GM19467 (cell line): ENCODE data around the gene TMEM45A.
"Not testable (repeated sequence)": the region's sequence is repeated elsewhere in the genome, so short reads cannot be mapped to it uniquely, and the experiment has no call there.

Source experiments
- ATAC-seq: cut with Tn5 transposase; IDR thresholded peaks from one replicate; pipeline ENCODE4 v1.9.1; 2021; ENCODE audit warnings: mild to moderate bottlenecking, moderate library complexity; ENCODE audit not compliant: unreplicated experiment

The TMEM45A gene

DNA sequence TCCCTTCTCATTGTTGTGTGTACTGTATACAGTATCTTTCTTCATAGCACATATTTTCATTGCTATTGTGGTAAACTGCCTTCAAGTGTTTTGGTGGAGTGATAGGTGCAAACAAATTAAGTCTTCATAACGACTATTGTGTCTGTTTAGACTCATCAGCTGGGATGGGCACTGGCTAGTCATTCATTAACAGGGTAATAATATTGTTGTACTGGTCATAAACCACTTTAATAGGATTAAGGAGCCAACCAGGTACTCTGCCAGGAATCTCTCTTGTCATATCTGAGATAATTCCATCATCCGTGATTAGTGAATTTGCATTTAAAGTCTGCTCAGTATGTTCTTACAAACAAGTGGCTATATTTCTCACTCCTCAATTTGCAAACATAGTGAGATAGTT is 10.2 kb upstream of the TMEM45A start:
- no peak for ATAC-seq

DNA sequence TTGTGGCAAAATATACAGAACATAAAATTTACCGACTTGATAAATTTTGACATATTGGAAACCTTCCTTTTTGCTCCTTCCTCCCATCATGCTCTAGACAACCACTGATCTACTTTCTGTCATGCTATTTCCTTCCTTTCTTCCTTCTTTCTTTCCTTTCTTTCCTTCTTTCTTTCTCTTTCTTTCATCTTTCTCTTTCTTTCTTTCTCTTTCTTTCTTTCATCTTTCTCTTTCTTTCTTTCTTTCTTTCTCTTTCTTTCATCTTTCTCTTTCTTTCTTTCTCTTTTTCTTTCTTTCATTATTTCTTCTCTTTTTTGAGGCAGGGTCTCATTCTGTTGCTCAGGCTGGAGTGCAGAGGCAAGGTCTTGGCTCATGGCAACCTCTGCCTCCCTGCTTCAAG is 8.9 kb upstream of the TMEM45A start:
- ATAC-seq: no peak

DNA sequence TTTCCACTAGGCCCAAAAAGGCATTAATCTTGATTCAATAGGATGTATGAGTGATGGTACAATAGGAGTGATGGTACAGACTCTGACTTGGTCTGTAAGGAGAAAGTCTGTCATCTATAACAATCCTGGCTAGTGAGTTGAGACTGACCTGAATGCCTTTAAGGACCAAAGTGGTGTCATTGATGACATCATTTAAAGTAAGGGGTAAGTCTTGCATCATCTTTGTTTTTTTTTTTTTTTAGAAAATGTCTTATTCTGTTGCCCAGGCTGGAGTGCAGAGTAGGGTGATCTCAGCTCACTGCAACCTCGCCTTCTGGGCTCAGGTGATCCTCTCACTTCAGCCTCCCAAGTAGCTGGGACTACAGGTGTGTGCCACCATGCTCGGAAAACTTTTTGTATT is 5.6 kb upstream of the TMEM45A start:
- ATAC-seq: no peak

DNA sequence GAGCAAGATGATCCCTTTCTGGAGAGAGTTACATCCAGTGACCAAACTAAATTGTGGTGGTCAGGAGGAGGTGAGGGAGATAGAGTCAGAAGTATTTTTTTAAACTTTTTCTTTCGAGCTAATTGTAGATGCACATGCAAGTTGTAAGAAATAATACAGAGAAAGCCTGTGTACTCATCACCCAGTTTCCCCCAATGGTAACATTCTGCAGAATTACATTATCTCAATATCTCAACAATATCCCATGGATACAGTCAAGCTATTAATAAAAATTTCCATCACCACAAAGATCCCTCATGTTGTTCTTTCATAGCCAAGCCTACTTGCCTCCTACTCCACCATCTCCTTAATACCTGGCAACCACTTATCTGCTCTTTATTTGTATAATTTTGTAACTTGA is 3.3 kb upstream of the TMEM45A start:
- no peak for ATAC-seq

DNA sequence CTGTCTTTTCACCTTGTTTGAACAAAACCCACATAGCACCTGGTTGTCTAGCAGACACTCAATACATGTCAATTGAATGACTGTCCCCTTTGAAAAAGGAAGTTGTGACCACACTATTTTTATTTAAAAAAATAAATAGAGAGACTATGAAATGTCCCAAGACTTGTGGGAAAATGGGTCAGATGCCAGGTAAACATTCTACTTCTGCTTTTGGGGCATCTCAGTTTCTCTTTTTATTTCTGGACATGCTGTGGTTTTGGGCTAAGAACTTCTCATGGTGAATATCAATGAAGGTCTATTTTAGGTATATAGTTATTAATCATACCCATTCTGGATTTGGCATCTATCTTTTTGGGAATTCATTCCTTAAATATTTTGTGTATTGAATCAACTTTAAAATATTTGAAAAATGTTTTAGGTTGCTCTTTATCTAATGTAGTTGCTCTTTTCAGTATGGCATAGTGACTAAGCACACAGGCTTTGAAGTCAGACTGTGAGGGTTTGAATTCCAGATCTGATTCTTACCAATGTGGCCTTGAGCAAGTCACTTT is 4.4 kb downstream of the TMEM45A start:
- no peak for ATAC-seq

DNA sequence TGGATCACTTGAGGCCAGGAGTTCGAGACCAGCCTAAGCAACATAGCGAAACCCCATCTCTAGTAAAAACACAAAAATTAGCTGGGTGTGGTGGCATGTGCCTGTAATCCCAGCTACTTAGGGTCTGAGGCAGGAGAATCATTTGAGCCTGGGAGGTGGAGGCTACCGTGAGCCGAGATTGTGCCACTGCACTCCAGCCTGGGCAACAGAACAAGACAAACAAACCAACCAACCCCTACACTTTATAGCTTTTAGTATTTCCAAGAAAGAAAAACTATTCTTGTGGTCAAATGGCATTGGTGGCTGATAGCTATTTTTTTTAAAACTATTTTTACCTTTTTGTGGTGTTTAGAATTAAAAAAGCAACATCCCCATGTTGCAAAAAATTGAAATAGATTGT is 7.2 kb downstream of the TMEM45A start:
- ATAC-seq: no peak

DNA sequence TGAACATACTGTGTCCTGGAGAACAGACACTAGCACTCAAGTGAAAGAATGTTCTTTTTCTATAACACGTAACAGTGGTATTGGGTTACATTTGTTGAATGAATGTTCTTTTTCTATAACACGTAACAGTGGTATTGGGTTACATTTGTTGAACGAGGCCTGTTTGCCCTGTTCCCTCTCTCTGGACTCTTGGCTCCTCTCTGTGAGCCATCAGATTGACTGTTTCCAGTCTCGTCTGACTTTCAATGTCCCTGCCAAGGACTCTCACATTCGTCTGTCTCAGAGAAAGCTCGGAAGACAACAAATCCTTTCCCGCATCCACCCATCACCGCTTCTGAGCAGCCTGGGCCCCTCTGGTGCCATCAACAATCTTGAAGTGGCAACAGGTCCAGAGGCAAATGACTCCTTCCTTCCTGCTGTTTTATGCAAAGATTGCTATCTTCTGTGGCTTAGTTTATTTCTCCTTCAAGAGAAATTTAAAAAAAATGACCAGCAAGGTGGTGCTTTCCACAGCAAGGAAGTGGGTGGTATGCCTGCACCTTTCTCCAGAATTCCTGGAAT is 8.0 kb downstream of the TMEM45A start:
- ATAC-seq: no peak

DNA sequence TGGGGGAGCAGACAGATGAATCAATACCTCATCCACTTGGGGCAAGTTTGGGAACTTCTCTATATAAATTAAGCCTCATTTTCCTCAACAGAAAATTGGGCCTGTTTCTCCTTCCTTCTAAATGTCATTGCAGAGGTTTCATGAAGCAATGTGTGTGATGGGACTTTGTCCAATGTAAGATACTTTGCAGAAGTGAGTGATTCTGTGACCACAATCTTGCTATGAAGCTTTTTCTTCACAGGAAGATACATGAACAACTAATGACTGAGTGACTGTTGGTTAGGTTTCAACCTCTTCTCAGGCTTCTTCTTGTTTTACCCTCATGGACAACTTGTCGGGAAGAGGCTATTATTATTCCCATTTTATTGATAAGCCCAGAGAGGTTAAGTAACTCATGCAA is 11.0 kb downstream of the TMEM45A start:
- ATAC-seq: no peak

DNA sequence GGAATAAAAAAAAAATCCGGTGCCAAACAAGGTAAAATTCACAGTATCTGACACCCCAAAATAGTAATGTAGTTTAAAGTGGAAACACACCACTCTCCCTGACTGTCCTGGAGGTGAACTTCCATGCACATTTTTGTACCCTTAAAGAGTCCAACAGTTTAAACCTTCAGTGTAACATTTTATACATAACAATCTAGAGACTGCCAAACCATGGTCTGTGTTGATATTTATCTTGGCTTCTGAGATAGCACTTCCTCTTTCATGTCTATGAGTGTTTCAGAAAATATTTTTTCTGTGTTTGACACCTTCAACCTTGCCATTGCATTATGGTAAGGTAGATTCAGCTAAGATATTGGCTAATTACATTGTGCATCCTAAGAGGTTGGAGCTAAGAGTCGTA is 13.9 kb downstream of the TMEM45A start:
- no peak for ATAC-seq

DNA sequence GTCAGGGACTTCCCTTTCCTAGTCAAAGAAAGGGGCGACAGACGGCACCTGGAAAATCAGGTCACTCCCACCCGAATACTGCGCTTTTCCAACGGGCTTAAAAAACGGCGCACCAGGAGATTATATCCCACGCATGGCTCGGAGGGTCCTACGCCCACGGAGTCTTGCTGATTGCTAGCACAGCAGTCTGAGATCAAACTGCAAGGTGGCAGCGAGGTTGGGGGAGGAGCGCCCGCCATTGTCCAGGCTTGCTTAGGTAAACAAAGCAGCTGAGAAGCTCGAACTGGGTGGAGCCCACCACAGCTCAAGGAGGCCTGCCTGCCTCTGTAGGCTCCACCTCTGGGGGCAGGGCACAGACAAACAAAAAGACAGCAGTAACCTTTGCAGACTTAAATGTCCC is 17.4 kb downstream of the TMEM45A start:
- not testable (repeated sequence) for ATAC-seq

DNA sequence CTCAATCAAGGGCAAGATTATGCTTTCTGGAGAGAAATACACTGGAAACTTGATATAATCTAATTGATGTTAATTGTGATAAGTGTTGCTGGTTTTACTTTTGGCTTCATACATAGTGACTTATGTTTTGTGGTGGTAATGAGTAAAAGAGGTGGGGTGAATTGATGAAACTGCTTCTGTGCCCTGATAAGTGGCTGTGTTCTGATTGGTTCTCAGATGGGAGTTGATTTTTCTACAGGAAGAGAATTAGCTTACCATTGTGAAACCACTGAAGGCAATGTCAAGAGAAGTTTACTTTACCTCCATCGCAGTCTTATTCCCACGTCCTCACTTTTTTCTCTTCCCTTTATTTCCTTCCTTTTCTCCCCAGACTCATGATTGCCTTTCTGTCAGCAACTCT is 23.8 kb downstream of the TMEM45A start:
- ATAC-seq: no peak

DNA sequence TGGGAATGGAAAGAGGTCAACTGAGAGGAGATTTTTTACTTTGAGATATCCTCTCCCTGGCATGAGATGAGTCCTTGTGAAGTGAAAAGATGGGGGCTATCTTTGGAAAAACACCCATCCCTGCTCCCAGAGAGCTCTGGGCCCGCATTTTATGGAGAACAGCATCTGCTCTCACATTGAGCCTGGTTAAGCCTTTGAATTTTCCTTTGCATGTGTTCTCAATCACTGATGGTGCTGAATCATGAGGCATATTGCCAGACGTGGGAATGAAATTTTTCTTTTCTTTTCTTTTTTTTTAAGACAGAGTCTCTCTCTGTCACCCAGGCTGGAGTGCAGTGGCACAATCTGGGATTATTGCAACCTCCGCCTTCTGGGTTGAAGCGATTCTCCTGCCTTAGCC is 24.4 kb downstream of the TMEM45A start:
- no peak for ATAC-seq

DNA sequence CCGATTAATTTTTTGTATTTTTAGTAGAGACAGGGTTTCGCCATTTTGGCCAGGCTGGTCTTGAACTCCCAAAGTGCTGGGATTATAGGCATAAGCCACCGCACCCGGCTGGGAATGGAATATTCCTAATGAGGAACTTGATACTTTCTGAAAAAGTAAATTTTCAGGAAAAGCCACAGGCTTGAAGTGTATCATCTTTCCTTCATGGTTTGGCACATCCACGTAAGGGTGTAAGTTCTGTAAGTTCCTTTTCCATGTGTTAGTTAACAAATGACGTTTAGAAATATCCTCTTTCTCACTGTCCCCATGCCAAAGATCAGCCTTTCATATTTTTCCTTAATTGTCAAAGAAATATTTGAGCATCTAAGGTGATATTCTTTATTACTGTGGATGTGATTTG is 24.9 kb downstream of the TMEM45A start:
- no peak for ATAC-seq

DNA sequence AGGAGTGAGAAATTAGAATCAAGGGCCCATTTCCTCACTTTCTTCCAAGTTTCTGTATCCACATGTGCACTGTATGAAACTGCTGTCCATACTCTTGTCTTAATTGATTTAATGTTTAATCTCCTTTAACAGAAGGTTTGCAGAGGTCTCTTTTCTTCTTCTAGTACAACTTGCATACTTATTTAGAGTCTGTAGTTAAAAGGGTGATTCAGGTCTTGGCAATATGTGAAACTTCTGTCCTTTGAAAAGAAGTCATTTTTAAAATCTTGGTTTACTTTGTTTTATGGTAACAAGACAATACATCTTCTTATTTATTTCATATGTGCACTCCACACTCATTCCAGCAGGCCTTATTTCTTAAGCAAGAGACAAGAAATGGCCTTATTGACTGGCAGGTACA is 25.8 kb downstream of the TMEM45A start:
- no peak for ATAC-seq

DNA sequence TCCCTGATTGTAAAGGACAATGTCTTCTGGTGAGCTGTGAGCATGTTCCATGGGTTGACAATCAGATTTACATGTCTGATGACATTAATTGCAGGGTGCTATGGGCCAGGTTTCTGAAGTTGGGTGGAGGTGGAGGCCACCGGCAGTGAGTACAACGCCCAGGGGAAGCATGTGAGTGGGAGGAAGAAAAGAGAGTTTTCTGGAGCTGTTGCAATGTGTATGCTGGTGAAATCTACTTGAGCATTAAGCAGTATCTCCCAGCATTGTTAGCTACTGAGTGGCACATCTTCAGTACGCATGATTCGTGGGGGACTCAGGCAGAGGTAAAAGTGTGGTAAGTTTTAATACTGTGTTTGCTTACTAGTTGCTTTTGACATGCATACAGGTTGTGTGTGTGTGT is 26.6 kb downstream of the TMEM45A start:
- ATAC-seq: no peak

DNA sequence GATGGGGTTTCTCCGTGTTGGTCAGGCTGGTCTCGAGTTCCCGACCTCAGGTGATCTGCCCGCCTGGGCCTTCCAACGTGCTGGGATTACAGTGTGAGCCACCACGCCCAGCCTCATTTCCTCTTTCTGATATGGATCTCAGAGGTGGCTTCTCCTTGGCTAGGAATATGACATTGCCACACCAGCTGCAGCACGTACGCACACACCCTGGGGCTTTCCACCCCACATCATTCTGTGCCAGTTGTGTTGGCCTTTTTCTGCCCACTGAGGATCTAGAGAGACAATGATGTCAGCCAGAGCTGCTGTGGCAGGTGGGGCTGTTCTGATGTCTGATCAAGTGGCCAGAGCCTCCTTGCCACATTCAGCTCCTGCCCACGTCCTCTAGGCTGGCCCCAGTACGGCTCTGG is 29.0 kb downstream of the TMEM45A start:
- no peak for ATAC-seq

DNA sequence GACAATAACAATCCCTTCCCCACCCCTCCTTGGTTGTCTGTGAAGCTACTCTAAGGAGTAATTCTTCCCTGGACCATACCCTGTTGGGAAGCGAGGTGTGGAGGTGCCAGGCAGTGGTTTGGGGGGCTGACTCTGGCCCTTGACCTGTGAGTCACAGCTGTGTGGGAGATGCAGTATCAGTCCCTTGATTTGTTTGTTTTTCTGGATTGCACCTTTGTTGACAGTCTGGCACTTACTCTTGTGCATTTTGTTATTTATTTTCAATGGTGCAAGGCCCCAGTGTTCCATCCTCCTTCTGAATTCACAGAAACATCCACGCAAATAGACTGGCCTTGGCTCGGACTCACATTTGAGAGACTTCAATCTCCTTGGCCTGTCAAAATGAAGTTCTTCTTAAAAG is 29.7 kb downstream of the TMEM45A start:
- ATAC-seq: no peak

DNA sequence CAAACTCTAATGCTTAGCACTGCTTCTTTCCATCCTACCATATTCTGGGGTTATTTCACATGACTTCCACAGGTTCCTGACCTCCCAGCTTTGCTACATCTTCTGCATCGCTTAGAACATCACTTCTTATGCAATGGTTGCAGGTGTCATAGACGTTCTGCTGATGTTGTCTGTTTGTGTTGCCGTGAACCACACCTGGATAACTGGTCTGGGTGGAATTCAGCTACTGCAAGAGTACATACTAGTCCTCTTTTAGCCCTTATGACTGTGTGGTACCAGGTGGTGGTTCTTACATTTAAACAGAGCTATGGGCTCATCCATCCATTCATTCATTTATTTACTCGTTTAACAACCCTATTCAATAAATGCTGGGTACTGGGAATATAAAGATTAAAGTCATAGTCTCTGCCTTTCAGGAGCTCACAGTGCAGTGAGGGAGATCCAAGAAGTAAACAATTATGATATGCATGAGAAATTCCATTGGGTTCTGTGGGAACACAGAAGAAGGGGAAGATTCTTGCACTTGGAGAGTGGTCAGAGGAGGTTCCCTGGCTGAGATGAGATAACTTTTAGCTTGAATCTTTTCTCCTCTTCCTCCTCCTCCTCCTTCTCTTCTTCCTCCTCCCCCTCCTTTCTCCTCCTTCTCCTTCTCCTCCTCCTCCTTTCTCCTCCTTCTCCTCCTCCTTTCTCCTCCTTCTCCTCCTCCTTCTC is 30.8 kb downstream of the TMEM45A start:
- no peak for ATAC-seq

DNA sequence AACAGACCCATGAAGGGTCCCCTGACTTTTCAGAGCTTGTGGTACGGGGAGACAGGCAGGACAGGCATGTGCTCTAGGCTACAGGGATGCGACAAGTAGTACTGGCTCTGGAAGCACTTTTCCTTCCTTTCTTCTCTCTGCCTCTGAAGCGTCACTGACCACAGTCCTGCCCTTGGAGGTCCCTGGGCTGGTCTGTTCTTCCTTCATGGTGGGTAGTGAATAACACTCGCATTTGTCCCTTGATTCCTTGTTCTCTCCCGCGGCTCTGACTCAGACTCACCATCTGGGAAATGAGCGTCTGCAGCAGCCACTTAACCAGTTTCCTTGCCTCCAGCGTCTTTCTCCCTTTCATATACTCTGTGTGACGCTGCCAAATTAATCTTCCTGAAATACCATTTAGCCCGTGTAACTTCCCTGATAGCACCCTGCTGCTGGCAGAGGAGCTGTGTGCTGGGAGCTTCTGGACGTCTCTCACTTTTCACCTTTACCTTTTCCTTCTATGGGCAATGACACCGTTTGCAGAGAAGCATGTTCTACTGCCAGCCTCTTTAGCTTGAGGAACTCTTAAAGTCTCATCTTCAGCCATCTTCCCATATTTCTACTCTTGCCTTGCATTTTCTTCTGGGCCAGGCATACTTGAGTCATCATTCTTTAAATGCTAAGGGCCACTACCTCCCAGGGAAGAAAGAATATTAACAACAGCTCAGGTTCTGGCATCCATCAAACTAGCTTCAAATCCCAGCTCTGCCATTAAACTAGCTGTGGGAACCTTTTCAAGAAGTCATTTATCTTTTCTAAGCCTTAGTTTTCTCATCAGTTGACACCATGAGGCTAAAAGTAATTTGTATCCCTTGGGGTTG is 33.6 kb downstream of the TMEM45A start:
- no peak for ATAC-seq

DNA sequence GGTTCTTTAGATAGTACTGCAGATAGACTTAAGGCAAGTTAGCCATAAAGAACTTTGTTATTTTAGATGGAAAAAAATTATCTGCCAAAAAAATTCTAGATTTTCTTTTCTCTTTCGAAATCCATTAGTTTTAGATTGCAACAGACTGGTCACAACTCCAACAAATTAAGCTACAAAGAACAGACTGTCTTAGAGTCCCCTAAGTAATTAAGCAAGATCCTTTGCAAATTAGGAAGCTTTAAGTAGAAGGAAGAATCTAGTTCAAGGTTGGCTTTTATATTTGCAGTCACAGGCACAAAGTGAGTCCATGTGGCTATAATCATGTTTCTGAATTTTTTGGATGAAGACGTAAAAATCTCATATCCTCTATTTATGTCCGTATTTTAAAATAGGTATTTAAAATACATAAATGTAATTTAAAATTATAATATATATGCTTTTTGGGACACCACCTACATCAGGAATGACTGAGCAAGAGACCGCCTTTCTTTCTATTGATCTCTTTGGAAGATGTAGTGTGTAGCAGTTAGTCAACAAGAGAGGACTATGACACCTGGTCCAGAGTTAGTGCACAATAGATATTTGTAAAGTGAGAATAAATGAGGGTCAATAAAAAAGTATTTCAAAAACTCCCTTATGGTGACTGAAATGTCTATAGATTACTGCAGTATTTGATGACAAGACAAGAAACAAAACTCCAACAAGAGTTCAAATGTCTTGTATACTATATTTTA is 34.4 kb downstream of the TMEM45A start:
- no peak for ATAC-seq

DNA sequence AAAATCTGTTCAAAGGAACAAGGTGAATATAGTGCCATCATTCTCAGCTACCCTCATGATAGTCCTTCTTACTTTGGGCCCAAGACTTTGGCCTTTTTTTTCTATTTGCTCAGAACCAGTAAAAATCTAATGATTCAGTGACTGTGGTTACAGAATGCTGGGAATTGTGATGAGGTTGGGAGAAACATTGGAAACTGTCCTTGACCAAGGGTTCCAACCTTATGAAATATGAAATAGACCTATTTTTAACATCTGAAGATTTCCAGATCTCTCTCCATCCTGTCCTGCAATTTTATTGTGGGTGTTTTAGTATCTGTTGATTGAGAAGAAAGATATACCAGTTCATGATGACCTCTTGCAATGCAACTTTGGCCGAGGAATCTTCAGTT is 34.9 kb downstream of the TMEM45A start:
- ATAC-seq: no peak
